K562 (cell line): ENCODE data around the gene STXBP4. TPM values are rescaled to one million over a fixed set of nuclear protein-coding genes. Genes with fewer than 3 reads are reported as not detected.

Source experiments
- ARID4B ChIP-seq: sonication (generic); formaldehyde crosslinking; IDR thresholded peaks from 2 replicates; pipeline ENCODE4 v1.8.0; 2022; ENCODE audit warnings: mild to moderate bottlenecking, missing genetic modification reagents
- C11orf30 ChIP-seq: fragments of 450-650 bp; IDR thresholded peaks from 2 replicates; pipeline ENCODE4 v1.6.1; 2016; ENCODE audit warnings: low read depth, mild to moderate bottlenecking
- CBX8 ChIP-seq: fragments of 200-600 bp; sonication (generic); IDR thresholded peaks from 2 replicates; pipeline ENCODE4 v1.6.1; 2012; ENCODE audit warnings: borderline replicate concordance, mixed run types, low read depth, mild to moderate bottlenecking, moderate library complexity, mixed read lengths, low read length, control low read depth, inconsistent platforms; ENCODE audit not compliant: poor library complexity, severe bottlenecking; ENCODE audit errors: extremely low read depth
- CEBPB ChIP-seq: fragments of 450-650 bp; IDR thresholded peaks from 2 replicates; pipeline ENCODE4 v1.6.1; 2016; ENCODE audit warnings: missing genetic modification characterization, missing compliant biosample characterization
- ETS1 ChIP-seq: conservative IDR thresholded peaks from 2 replicates; pipeline ENCODE4 v1.6.1; 2011; ENCODE audit warnings: low read depth, mild to moderate bottlenecking, low read length; ENCODE audit not compliant: control insufficient read depth
- NBN ChIP-seq: fragments of 450-650 bp; IDR thresholded peaks from 2 replicates; pipeline ENCODE4 v1.6.1; 2016; ENCODE audit warnings: low read depth, mild to moderate bottlenecking
- NCOA4 ChIP-seq: fragments of 450-650 bp; IDR thresholded peaks from 2 replicates; pipeline ENCODE4 v1.6.1; 2018; ENCODE audit warnings: mild to moderate bottlenecking; ENCODE audit not compliant: partially characterized antibody
- RFX7 ChIP-seq: fragments of 250-450 bp; sonication (Bioruptor Pico); IDR thresholded peaks from 2 replicates; pipeline ENCODE4 v1.5.1; 2021; ENCODE audit warnings: mild to moderate bottlenecking
- STAT6 ChIP-seq: sonication (generic); formaldehyde crosslinking; IDR thresholded peaks from 2 replicates; pipeline ENCODE4 v1.8.1; 2023; ENCODE audit warnings: mild to moderate bottlenecking, missing genetic modification reagents
- TBP ChIP-seq: optimal IDR thresholded peaks from 2 replicates; pipeline ENCODE3; 2011; ENCODE audit warnings: low read depth, low read length, improper control_type of control experiment
- TGIF2 ChIP-seq: sonication (generic); formaldehyde crosslinking; IDR thresholded peaks from 2 replicates; pipeline ENCODE4 v1.8.1; 2022; ENCODE audit warnings: mild to moderate bottlenecking, missing genetic modification reagents, moderate library complexity
- THRB ChIP-seq: fragments of 450-650 bp; formaldehyde crosslinking; conservative IDR thresholded peaks from 2 replicates; pipeline ENCODE4 v1.4.0; 2022; ENCODE audit warnings: mild to moderate bottlenecking, missing genetic modification characterization
- ZFP1 ChIP-seq: fragments of 450-650 bp; formaldehyde crosslinking; IDR thresholded peaks from 2 replicates; pipeline ENCODE4 v1.4.0; 2020; ENCODE audit warnings: mild to moderate bottlenecking, mixed read lengths
- ZFPM2 ChIP-seq: fragments of 250-450 bp; sonication (Bioruptor Pico); IDR thresholded peaks from 2 replicates; pipeline ENCODE4 v1.5.1; 2022; ENCODE audit warnings: mild to moderate bottlenecking
- ZZZ3 ChIP-seq: fragments of 450-650 bp; IDR thresholded peaks from 2 replicates; pipeline ENCODE4 v1.6.1; 2016; ENCODE audit warnings: antibody characterized with exemption, mild to moderate bottlenecking, moderate library complexity
- polyA plus RNA-seq, 8 experiments: library from polyadenylated mRNA; depleted of rRNA in 4 of 8; stranded (reverse) in 5 of 8; unstranded in 3 of 8; fragments of >200 nt; fragmentation: Nextera tagmentation in 2 of 8; fragmentation: Illumina TruSeq in 1 of 8; extraction: Ambion mirVana in 2 of 8; extraction: Trizol in 1 of 8; gene quantifications; 2 replicates each; pipeline versions ENCODE4 v1.2.1 to v1.2.3, GENCODE V29; 2011 to 2014; ENCODE audit warnings: inconsistent platforms in 1 of 8, missing spikeins in 1 of 8
- total RNA-seq, 7 experiments: library from RNA; depleted of rRNA in 6 of 7; stranded (reverse); fragments of >200 nt in 6 of 7; fragmentation: Illumina TruSeq in 2 of 7; extraction: Trizol in 2 of 7; gene quantifications; 2 replicates each; pipeline versions ENCODE4 v1.2.1 to v1.2.3, GENCODE V29; 2011 to 2021; ENCODE audit warnings: low replicate concordance in 1 of 7
- TF ChIP-seq, protein P1 (sequence below), 3 experiments: fragments of 200-800 bp in 1 of 3; sonication (Bioruptor generic) in 1 of 3; sonication (generic) in 1 of 3; formaldehyde crosslinking in 1 of 3; IDR thresholded peaks; 2 replicates each; pipeline versions ENCODE4 v1.6.1 to v1.8.0; 2016 to 2022; ENCODE audit warnings: mild to moderate bottlenecking in 2 of 3, missing compliant biosample characterization in 2 of 3, missing genetic modification characterization in 2 of 3, missing genetic modification reagents in 1 of 3

The STXBP4 gene
- total and polyA plus RNA-seq, 9 of the 15 experiments (the other 6 are each of a cell fraction or from before 2014, with no cell fraction given) = 11.6 to 23.2 (median 18.5) TPM

GRCh38 chr17:54968262-54968987 is at the start of gene STXBP4, which contains the start of gene COX11 (continued):
- TF ChIP-seq C11orf30 = peak; percentile 27; the same call in 1 of the 2 replicates
- TF ChIP-seq, protein P1, sequence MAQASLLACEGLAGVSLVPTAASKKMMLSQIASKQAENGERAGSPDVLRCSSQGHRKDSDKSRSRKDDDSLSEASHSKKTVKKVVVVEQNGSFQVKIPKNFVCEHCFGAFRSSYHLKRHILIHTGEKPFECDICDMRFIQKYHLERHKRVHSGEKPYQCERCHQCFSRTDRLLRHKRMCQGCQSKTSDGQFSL (CRISPR knock-in tag; IDR thresholded peaks at IDR 0.05) = peak; percentile 96
- TF ChIP-seq, protein P1 (tag; IDR thresholded peaks at IDR 0.05) = no peak
- no peak for TF ChIP-seq NCOA4
- no peak for TF ChIP-seq ZFP1 (CRISPR knock-in tag)
- no peak for TF ChIP-seq CEBPB (tag)
- TF ChIP-seq THRB (CRISPR knock-in tag) = no peak
- TF ChIP-seq ZFPM2 (CRISPR knock-in tag) = no peak
- no peak for TF ChIP-seq RFX7 (CRISPR knock-in tag)
- TF ChIP-seq CBX8 = no peak
- TF ChIP-seq ZZZ3 = no peak
- TF ChIP-seq ARID4B = 0 out of 2 replicates have a peak, but pooled peaks have one; percentile 44
- TF ChIP-seq TGIF2 (CRISPR knock-in tag) = no peak
- TF ChIP-seq STAT6 (CRISPR knock-in tag) = no peak
- TF ChIP-seq TBP = peak; percentile 89
- 0 out of 2 replicates have a peak, but pooled peaks have one; percentile 56 for TF ChIP-seq ETS1
- no peak for TF ChIP-seq NBN
